HG03432 (cell line): ENCODE results near the gene PIGS.
A peak's percentile ranks its signal among the peaks of the same experiment; 100 is the strongest.
"Not testable (repeated sequence)": the region's sequence is repeated elsewhere in the genome, so short reads cannot be mapped to it uniquely, and the experiment has no call there.

Source experiments
- ATAC-seq: cut with Tn5 transposase; IDR thresholded peaks from one replicate; pipeline ENCODE4 v1.9.1; 2021; ENCODE audit warnings: mild to moderate bottlenecking, moderate library complexity; ENCODE audit not compliant: unreplicated experiment

Gene PIGS

DNA sequence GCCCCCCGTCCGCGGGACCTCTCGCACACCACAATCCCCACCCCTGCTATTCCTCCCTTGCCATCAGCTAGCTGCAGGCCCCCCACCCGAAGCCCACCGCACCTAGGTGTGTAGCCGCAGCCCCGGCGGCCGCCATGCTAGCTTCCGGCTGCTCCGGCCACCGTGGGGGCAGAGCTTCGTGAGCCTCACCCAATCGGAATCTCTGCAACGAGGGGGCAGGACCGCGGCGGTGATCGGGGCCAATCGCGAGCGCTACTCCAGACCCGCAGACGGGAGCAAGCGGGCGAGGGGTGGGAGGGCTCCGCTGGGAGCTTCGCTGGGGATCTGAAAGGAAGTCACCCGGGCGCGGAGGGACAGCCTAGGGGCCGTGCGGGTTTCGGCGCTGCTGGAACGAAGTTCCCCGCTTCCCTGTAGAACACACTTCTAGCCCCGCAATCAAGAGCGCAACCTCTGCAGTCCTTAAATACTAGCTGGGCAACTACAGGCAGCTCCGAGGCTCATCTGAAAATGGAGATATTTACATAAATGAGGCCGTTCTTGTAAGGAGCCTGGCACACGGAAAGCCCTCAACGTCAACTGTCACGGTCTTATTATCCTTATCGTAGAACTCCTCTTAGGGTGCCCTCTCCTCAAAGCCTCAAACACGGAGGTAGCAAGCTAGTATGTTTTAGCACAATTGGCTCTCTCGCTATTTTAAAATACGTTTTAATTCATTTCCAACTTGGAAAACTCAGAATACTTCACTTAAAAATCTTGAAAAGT is at the start of gene PIGS:
TSS of gene PIGS (minus strand) at position 164 of the 762 bp plus-strand sequence. CDS start at position 136, 28 bp downstream.
- ATAC-seq: peak; percentile 81

DNA sequence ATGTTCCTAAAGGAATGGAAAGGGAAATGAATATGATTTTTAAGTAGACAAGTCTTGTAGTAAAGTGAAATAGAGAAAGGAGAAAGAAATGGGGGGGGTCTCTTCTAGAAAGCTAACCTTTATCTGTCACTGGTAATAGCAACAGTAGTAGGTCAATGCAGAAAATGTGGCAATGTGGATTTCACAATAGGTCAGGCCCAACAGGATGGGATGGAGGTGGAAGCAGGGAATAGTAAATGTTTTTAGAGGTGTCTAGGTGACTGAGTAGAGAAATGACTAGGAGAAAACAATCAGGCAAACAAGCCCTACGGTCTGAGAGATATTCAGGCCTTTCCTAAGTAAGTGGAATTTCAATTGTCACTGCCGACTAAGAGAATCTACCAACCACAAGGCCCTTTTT is 48.7 kb upstream of the PIGS start:
- no peak for ATAC-seq

GRCh38 chr17:28618464-28618863 is 47.1 kb upstream of the PIGS start:
- no peak for ATAC-seq

DNA sequence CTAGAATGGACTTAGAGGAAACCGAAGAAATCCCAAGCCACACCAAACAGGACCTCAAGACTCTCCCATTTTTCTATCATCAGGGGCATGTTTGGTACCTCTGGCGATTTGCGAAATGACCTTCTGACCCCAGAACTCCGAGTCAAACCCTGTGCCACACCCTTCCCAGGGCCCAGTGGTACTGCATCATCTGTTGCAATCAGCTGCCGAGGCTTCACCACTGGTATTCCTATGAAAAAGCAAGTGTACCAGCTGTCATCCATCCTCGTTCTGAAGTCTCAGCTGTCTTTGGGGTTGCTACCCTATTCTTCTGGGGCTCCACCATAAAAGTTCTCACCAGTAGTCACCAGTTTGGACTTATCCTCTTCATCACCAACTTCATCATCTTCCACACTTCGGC is 45.0 kb upstream of the PIGS start:
- no peak for ATAC-seq

GRCh38 chr17:28615260-28615940 is 44.1 kb upstream of the PIGS start:
- no peak for ATAC-seq

GRCh38 chr17:28613931-28614381 is 42.6 kb upstream of the PIGS start, which contains the start of gene RSKR:
TSS of gene RSKR (minus strand) at chr17:28614185. CDS start at chr17:28614161, 24 bp downstream.
- no peak for ATAC-seq

DNA sequence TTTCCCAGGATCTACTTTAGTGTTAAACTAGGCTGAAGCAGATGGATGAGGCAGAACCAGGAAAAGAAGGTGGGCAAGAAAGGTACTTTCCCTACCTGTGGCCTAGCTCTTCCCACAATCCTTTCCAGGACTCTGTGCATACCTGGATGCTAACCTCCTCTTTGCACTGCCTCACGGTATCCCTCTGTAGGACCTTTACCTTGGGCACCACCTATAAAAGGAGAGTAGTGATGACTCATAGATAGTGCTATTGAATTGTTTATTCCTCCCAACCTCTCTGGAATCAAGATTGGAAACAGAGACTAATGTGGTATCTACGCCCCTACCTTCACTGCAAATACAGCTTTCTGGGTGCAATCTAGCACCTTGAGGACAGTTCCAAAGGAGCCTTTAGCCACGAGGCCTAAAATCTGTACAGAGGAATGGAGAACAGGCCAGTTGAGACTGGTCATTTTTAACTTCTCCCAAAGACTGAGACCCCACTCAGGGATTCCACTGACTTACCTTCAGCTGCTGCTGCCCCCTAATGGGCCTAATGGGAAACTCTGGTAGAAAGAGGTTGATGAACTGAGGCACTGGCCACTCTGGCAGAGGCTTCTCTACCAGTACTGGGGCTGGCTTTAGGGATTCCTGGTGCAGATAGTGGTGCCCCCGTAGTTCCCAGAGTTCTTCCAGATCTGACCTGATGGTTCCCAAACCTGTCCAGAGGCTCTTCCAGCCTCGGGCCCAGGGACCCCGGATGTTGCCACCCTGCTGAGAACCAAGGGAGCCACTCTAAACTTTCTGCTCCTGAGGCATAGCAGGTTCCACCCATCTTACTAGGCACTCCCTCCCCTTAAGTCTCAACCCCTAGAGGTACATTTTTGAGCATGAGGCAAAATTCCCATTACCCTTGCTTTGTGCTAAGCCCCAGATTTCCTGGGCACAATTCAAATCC is 41.9 kb upstream of the PIGS start:
- no peak for ATAC-seq

GRCh38 chr17:28612531-28612930 is 41.2 kb upstream of the PIGS start:
- ATAC-seq: no peak

DNA sequence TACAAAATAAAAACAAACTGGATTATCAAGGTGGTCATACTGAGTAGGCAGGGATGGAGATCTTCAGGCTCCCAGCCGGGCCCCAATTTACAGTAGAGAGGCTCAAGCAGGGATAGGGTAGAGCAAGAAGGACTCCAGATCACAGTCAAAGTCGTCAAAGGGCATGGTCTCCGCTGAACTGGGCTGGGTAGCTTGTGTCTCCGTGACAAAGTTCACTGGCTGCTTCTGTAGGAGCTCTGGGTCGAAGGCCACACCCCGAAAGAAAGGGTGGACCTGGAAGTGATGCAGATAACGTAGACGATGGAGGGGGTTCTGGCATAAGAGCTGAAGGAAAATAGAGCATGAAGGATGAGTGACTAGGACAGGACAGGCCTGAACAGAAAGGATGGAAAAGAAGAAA is 39.1 kb upstream of the PIGS start:
- no peak for ATAC-seq

DNA sequence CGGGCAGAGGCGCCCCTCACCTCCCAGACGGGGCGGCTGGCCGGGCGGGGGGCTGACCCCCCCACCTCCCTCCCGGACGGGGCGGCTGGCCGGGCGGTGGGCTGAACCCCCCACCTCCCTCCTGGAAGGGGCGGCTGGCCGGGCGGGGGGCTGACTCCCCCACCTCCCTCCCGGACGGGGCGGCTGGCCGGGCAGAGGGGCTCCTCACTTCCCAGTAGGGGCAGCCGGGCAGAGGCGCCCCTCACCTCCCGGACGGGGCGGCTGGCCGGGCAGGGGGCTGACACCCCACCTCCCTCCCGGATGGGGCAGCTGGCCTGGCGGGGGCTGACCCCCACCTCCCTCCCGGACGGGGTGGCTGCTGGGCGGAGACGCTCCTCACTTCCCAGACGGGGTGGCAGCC is 32.7 kb upstream of the PIGS start:
- ATAC-seq: not testable (repeated sequence)

- ATAC-seq: peak; percentile 49
Observed at GRCh38 chr17:28599311-28600184, 28.2 kb upstream of the PIGS start.

GRCh38 chr17:28598799-28599310 is 27.5 kb upstream of the PIGS start, which contains the start of gene SPAG5:
TSS of gene SPAG5 (minus strand) at chr17:28599025. CDS start at chr17:28598946, 79 bp downstream.
- ATAC-seq: peak; percentile 85

GRCh38 chr17:28598389-28598788 is 27.1 kb upstream of the PIGS start:
- no peak for ATAC-seq

- ATAC-seq: no peak
Observed at GRCh38 chr17:28597606-28598383, 26.5 kb upstream of the PIGS start.

GRCh38 chr17:28592260-28592659 is 20.9 kb upstream of the PIGS start:
- ATAC-seq: no peak

DNA sequence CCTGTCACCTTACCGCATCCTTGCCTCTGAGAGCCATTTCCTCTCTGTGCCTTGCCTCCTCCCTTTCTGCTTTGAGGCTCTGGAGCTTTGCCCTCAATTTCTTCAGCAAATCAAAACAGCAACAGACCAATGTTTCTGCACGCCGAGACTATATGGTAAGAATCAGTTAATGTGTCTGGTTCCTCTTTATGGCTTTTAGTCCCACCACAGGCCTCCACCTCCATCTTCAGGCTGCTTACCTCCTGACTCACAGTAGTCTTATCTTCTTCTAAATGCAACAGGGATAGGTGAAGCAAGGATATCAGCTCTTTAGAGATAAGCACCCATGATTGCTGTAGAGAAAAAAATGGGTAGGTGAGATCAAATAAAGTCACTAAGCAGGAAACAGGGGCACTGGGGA is 14.5 kb upstream of the PIGS start:
- ATAC-seq: no peak

GRCh38 chr17:28584434-28584833 is 13.1 kb upstream of the PIGS start:
- ATAC-seq: no peak

- no peak for ATAC-seq
Observed at GRCh38 chr17:28582513-28582912, 11.2 kb upstream of the PIGS start.

- ATAC-seq: no peak
Observed at GRCh38 chr17:28580959-28581358, 9.6 kb upstream of the PIGS start.
